GM19452 (cell line): ENCODE data around the gene FUZ.
"Not testable (repeated sequence)": the region's sequence is repeated elsewhere in the genome, so short reads cannot be mapped to it uniquely, and the experiment has no call there.

ENCODE experiments used
- ATAC-seq: cut with Tn5 transposase; IDR thresholded peaks from one replicate; pipeline ENCODE4 v1.9.1; 2021; ENCODE audit not compliant: unreplicated experiment

Gene FUZ

GRCh38 chr19:49833599-49833998, 20.5 kb upstream of the FUZ start:
- ATAC-seq = no peak

DNA sequence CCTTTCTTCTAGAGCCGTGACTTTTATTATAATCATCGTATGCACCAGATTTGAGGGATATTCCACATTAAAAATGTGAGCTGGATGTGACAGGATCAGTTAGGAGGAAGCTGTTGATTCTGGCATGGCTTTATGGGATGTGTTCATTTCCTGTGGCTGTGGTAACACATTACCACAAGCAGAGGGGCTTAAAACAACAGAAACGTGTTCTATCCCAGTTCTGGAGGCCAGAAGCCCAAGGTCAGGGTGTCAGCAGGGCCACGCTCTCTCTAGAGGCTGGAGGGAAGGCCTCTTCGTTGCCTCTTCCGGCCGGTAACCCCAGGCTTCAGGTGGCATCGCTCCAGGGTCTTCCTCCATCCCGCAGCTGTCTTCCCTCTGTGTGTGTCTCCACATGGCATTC, 19.5 kb upstream of the FUZ start:
- no peak for ATAC-seq

GRCh38 chr19:49831592-49831991, 18.5 kb upstream of the FUZ start:
- no peak for ATAC-seq

- ATAC-seq = no peak
These were observed 17.7 kb upstream of the FUZ start for GRCh38 chr19:49830766-49831165.

DNA sequence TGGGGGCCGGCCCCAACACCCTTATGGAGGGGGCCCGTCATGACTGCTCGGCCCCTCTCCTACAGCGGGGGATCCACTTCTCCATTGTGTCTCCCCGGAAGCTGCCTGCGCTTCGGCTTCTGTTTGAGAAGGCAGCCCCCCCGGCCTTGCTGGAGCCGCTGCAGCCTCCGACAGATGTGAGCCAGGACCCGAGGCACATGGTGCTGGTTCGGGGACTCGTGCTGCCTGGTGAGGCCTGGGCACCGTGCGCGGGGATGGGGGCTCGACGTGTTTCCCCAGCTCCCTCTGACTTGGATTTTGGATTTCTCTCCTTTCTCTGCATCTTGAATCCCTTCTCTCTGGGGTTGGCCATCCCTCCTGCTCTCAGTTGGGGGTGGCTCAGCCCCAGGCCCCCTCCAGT, 16.6 kb upstream of the FUZ start:
- ATAC-seq = no peak

DNA sequence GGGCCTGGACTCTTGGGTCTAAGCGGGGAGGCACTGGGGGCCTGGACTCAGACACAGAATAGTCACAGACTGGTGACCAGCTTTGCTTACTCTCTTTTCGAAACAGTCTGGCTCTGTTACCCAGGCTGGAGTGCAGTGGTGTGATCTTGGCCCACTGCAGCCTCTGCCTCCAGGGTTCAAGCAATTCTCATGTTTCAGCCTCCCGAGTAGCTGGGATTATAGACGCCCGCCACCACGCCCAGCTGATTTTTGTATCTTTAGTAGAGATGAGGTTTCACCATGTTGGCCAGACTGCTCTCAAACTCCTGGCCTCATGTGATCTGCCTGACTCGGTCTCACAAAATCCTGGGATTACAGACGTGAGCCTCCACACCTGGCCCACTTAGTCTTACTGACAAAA, 16.1 kb upstream of the FUZ start:
- ATAC-seq = no peak

- ATAC-seq = no peak
These were observed 13.9 kb upstream of the FUZ start for GRCh38 chr19:49827034-49827433.

DNA sequence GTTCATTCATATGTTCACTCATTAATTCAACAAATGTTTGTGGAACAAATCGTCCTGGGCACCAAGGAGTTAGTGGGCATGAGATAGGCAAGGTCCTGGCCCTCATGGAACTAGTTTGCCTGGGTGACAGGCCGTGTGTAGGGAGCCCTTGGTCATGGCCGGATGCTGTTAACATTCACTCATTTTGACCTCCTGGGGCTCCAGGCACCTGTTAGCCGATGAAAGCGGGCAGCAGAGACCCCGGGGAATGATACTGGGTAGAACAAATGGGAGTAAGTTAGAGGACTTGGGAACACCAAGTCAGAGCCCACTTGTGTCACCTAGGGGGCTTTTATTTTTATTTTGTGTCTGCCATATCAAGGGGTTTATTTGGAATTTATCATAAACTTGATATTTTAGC, 11.6 kb upstream of the FUZ start:
- ATAC-seq = no peak

DNA sequence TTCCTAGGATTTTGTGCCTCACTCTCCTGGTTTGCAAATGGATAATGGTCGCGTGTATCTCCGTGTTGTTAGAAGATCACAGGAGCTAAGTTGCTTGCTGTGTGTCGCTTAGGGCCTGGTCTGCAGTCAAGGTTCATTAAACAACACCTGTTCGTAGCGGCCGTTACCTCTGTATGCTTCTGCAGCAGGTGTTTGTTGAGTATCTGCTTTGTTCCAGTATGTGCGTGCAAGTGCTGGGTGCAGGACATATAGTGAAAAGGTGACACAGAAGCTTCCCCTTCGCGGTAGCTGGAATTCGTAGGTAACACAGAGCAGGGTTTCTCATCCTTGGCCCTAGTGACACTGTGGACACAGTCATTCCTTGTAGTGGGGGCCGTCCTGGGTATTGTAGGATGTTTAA, 10.4 kb upstream of the FUZ start:
- ATAC-seq = no peak

DNA sequence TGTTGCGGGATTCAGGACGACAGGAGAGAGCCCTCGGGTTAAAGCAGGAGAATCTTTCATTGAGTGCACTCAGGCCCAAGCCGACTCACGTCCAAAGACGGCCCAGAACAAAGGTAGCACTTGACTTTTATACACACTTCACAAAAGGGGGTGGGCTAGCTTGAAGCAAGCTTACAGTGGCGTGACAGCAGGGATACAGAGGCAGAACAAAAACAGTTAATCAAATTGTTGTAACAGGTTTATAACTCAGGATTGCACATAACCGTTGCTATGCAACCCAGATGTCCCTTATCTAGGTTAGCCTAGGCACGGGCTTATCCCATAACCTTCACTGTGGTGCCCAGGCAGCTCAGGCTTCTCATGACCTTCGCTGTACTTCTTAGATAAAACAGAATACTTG, 7.0 kb upstream of the FUZ start:
- ATAC-seq = no peak

DNA sequence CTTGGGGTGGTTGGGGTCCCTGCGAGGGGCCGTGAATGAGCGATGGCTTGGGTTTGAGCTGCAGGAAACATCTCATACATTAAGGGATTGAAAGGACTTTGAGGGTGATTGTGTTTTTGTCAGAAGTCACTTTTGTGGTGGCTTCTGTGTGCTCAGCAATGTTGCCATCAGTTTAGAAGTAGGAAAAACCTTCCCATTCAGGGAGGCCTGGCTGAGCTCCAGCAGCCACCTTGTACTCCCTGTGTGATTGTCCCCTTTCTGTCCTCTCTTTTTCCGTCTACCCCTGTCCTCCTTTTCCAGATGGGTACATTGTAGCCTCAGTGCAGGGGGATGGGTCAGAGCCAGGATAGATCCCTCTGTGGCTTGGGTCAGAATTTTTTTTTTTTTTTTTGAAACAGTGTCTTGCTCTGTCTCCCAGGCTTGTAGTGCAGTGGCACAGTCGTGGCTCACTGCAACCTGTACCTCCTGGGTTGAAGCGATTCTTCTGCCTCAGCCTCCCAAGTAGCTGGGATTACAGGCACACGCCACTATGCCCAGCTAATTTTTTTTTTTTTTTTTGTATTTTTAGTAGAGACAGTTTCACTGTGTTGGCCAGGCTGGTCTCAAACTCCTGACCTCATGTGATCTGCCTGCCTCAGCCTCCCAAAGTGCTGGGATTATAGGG, 6.5 kb upstream of the FUZ start:
- ATAC-seq = not testable (repeated sequence)

- ATAC-seq = no peak
These were observed 5.7 kb upstream of the FUZ start for GRCh38 chr19:49818649-49819370.

- ATAC-seq = peak; percentile 62
These were observed 5.0 kb upstream of the FUZ start, which contains the start of gene MED25 for GRCh38 chr19:49817964-49818648. Gene MED25 (plus strand): TSS chr19:49818289. CDS start chr19:49818342, 53 bp downstream.

DNA sequence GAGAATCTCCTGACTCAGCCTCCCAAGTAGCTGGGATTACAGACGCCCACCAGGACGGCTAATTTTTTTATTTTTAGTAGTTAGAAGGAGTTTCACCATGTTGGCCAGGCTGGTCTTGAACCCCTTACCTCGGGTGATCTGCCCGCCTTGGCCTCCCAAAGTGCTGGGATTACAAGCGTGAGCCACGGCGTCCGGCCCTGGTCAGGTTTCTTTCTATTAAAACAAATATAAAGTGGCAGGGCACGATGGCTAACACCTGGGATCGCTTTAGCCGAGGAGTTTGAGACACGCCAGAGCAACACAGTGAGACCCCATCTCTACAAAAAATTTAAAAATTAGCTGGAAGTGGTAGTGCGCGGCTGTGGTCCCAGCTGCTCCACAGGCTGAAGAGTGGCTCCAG, 3.5 kb upstream of the FUZ start:
- no peak for ATAC-seq

DNA sequence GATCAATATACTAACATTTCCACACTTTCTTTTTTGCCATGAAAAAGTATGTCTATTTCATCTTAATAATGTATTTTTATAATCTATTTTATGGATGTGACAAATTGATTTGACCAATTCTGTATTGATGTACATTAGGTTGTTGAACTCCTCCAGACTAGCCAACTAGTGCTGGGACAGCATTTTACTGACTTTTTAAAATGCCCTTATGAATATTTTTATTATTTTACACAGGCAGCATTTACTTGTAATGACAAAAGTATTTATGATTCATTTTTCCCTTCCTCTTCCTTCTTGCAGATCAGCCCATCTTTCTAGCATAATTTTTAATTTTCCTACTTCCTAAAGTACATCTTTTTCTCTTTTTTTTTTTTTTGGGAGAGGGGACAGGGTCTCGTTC, 918 bp upstream of the FUZ start:
- ATAC-seq = no peak

DNA sequence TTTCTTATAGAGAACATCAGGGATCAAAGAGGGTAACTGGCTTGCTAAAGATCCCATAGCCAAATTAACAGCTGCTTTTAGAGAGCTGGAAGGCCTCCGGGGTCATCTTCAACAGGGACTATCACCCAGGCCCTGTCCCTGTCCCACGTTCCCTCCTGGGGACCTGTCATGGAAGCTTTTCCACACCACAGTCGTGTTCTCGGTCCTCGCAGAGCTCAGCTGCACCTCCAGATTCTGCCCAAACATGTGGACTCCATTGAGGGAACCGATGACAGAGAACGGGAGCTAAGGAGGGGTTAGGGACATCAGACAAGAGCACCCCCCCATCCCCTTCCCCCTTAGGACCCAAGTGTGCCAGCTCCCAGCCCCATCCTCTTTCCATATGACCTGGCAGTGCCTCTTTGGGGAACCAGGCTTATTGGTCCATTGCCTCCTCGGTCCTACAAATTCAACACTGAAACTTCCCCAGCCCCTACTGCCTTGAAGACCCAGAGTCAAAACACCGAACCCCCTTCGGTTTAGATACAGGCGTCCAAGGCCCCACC, 568 bp downstream of the FUZ start:
- ATAC-seq = no peak

- no peak for ATAC-seq
These were observed 1.8 kb downstream of the FUZ start for GRCh38 chr19:49811328-49811727.

DNA sequence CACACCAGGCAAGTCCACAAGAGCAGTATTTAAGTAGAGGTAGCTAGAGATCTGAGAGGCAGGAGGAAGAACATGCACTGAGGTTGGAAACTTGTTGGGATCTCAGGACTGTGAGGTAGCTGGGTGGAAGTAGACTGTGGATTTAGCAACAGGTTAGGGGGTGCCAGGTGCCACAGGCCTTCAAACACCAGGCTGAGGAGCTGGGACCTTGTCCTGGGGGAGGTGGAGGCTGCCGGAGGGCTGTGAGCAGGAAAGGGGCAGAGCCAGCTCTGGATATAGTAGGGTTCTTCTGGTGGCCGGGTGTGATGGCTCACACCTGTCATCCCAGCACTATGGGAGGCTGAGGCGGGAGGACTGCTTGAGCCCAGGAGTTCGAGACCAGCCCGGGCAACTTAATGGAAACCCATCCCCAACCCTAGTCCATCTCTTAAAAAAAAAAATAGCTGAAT, 3.1 kb downstream of the FUZ start:
- ATAC-seq = no peak

GRCh38 chr19:49809160-49809940, 3.7 kb downstream of the FUZ start:
- no peak for ATAC-seq

DNA sequence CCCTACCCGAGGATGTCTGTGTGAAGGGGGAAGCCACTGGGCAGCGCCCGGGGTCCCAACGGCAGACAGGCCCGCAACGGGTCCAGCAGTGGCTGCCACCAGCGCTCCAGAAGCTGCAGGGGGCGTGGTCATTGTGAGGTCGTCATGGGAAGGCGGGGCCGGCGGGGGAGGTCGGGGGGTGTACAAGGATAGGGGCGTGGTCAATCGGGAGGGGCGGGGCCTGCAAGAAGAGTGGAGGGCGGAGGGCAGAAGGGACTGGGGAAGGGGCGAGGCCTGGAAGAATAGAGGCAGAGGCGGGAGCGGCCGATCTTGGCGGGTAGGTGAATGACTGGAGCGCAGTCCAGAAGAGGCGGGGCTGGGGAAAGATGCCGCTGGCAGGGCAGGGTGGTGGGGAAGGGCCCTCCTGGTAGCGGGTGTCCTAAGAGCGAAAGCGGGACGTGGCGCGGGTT, 4.4 kb downstream of the FUZ start:
- no peak for ATAC-seq
